ENCODE measurements around the gene CNDP1.

The CNDP1 gene

DNA sequence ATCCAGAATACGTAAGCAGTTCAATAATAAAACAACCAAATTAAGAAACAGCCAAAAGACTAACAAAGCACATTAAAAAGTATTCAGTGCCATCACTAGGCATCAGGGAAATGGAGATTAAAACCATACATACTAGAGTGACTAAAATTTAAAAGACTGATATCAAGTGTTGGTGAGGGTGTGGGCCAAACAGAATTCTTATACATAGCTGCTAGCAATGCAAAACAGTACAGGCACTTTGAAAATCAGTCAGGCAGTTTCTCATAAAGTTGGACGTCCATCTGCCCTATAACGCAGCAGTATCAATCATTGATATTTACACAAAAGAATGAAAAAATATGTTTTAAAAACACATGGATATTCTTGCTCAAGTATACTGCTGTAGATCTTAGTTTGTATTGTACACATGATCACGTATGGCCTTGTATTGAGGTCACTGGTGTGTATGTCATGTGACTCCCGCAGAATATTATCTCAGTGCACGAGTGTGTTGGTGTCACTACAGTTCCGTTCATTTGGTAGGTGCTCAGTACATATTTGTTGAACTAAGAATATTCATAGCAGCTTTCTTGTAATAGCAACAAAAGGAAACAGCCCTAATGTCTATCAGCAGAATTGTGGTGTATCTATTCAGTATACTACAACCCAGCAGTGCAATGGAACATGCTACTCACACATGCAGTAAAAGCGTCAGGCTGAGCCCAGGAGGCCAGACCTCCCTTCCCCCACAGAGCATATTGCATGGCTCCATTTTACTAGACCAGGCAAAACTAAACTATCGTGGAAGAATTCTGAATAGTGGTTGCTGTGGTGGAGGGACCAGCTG lies 92.0 kb downstream of the CNDP1 start:
- DNase-seq = no peak

DNA sequence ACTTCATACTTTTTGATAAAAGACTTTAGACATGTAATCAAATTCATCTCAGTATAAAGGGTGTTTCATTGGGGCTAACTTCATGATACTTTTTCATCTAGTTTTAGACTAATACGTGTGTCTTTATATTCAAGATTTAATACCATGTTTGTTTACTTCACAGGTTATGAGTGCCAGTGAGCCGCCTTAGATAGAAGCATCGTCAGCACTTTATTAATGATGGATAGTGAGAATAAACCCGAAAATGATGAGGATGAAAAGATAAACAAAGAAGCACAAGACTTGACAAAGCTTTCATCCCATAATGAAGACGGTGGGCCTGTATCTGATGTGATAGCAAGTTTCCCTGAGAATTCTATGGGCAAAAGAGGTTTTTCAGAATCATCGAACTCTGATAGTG lies 96.5 kb downstream of the CNDP1 start:
- DNase-seq = no peak

DNA sequence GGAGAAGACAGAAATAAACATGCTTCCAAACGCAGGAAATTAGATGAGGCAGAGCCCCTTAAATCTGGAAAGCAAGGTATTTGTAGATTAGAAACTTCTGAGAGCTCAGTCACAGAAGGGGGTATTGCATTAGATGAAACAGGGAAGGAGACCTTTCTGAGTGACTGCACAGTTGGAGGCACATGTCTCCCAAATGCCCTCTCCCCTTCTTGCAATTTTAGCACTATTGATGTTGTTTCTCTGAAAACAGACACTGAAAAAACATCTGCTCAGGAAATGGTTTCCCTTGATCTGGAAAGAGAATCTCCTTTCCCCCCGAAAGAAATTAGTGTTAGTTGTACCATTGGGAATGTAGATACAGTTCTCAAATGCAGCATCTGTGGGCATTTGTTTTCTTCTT lies 96.9 kb downstream of the CNDP1 start:
- no peak for DNase-seq

DNA sequence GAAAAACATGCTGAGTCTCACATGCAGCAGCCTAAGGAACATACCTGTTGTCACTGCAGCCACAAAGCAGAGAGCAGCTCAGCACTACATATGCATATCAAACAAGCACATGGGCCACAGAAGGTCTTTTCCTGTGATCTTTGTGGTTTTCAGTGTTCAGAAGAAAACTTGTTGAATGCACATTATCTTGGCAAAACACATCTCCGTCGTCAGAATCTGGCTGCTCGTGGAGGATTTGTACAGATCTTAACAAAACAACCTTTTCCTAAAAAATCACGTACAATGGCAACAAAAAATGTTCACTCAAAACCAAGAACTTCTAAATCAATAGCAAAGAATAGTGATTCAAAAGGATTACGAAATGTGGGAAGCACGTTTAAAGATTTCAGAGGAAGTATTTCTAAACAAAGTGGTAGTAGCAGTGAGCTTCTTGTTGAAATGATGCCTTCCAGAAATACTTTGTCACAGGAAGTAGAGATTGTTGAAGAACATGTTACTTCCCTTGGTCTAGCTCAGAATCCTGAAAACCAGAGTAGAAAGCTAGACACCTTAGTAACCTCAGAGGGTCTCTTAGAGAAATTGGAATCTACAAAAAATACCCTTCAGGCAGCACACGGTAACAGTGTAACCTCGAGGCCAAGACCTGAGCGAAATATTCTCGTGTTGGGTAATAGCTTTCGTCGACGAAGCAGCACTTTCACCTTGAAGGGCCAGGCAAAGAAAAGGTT lies 97.5 kb downstream of the CNDP1 start:
- no peak for DNase-seq

DNA sequence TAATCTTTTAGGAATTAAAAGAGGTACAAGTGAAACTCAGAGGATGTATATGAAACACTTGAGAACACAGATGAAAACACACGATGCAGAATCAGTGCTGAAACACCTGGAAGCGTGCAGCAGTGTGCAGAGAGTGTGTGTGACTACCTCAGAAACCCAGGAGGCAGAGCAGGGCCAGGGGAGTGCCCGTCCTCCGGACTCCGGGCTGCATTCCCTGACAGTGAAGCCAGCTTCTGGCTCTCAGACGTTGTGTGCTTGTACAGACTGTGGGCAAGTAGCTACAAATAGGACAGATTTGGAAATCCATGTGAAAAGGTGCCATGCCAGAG lies 98.0 kb downstream of the CNDP1 start:
- DNase-seq = no peak

DNA sequence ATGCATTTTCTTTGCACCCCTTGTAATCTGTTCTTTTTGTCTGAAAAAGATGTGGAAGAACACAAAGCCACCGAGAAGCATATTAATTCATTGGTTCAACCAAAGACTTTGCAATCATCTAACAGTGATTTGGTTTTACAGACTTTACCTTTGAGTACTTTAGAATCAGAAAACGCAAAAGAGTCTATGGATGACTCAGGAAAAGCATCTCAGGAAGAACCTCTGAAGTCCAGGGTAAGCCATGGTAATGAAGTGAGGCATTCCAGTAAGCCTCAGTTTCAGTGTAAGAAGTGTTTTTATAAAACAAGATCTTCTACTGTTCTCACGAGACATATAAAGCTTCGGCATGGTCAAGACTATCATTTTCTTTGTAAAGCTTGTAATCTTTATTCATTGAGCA lies 98.6 kb downstream of the CNDP1 start:
- DNase-seq = no peak

DNA sequence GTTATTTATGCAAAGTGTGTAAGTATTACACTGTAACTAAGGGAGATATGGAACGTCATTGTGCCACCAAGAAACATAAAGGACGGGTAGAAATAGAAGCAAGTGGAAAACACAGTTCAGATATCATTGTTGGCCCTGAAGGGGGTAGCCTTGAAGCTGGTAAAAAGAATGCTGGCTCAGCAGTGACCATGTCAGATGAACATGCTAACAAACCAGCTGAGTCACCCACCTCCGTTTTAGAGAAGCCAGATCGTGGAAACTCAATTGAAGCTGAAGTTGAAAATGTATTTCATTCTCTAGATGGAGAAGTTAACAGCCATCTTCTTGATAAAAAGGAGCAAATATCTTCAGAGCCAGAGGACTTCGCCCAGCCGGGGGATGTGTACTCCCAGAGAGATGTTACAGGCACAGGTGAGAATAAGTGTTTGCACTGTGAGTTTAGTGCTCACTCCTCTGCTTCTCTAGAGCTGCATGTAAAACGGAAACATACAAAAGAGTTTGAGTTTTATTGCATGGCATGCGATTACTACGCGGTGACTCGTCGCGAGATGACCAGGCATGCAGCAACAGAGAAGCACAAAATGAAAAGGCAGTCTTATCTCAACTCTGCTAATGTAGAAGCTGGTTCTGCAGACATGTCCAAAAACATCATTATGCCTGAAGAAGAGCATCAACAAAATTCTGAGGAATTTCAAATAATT lies 99.5 kb downstream of the CNDP1 start:
- DNase-seq = no peak

DNA sequence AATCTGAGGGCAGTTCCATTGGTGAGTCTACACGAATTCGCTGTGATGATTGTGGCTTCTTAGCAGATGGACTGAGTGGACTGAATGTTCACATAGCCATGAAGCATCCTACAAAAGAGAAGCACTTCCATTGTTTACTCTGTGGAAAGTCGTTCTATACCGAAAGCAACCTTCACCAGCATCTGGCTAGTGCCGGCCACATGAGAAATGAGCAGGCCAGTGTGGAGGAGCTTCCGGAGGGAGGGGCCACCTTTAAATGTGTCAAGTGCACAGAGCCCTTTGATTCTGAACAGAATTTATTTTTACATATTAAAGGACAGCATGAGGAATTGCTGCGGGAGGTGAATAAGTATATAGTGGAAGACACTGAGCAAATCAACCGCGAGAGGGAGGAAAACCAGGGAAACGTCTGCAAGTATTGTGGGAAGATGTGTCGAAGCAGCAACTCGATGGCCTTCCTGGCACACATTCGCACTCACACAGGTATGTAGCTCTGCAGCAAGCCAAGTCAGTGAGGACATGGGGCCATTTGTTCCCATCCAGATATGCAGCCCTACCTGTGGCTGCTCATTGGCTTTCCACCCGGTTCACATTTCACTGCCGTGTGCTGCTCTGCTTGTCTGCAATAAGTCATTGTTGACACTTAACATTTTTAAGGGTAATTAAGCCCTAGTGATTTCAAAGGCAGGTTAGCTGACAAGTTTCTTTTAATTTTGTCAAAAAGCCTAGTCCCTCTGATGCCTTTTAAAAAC lies 101.1 kb downstream of the CNDP1 start:
- DNase-seq = no peak

Data from C1 segment of cervical spinal cord (tissue), 14 donors.